HG02798 (cell line): Measurements from ENCODE around the gene TBC1D17.

Experiments used
- ATAC-seq: cut with Tn5 transposase; IDR thresholded peaks from one replicate; pipeline ENCODE4 v1.9.1; 2021; ENCODE audit warnings: mild to moderate bottlenecking; ENCODE audit not compliant: unreplicated experiment, poor library complexity

Gene TBC1D17

DNA sequence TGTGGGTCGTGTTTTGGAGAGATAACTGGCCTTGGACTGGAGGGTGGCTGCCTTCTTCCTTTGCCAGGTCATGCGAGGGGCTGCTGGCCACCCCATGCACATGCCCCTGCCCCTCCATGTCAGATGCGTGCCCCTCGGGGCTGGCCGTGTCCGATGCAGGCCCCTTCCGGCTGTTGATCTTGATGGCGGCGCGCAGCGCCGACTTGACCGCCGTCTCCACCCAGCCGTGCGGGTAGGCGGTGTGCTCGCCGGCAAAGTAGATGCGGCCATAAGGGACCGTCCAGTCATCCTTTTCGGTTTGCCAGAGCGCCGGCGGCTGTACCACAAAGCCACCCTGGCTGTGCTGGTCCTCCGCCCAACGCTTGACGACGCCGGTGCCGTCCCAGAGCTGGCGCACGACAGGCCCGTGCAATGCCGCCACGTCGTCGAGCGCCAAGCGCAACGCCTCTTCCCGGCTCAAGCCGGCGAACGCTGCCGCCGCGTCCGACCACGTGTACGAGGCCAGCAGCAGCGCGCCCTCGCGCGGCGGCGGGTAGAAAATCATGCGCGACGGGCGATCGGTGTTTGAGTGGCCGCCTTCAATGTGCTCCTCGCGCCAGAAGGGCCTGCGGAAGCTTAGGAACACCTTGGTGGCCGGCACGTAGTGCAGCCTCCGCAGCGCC, 12.3 kb downstream of the TBC1D17 start:
- ATAC-seq: peak; percentile 29

DNA sequence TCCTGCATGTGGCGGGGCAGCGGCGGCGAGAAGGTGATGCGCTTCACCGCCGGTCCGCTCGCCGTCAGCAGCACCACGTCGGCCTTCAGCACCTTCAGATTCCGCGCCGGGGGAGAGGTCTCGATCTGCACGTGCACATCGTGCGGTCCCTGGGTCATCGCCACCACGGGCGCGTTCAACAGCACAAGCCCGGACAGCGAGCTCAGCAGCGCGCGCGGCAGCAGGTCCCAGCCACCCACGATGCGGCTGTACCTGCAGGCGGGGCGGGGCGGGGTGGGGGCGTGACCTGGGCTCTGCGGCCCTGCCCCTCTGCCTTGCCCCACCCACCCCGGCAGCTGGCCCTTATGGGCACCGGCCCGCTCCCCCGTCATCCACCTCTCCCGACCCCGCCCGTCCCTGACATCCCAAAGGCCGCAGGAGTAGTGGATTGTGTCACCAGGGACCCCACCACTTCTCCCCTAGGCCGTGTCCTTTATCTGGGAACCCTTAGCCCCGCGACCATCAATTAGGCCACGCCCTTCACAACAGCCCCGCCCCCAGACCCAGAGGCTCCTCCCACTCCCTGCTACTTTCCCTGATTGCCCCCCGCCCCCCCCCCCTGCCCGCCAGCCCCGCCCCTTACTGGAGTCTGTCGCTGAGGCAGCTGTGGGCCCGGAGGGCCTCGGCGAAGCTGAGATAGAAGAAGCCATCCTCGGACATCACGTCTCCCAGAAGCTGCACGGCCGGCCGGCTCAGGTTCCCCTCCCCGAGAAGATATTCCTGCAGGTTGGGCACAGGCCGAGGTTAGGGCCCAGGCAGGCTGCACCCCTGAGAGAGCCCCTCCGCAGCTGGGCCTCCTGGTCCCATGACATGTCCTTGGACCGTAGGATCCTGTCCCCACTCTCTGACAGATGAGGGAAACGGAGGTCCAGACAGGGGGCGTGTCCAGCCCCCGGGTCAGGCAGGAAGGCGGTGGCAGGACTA, 13.1 kb downstream of the TBC1D17 start:
- peak; percentile 34 for ATAC-seq

DNA sequence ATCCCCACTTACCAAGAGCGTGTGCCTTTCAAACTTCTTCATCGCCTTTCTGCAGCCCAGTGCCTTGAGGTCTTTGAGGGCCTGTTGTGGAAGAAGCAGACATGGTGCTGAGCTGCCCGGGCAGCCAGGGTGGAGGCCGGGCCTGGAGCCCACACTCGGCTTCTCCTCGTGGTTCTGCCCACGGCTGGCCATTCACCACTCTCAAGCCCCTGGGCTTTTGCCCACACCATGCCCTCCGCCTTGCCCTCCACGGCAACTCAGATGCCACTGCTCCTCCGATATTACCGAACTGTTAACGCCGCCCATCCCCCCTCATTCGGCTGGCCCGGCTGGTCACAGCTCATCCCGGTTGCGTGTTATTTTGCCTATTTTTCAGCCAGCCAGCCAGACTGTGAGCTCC, 13.9 kb downstream of the TBC1D17 start:
- no peak for ATAC-seq

DNA sequence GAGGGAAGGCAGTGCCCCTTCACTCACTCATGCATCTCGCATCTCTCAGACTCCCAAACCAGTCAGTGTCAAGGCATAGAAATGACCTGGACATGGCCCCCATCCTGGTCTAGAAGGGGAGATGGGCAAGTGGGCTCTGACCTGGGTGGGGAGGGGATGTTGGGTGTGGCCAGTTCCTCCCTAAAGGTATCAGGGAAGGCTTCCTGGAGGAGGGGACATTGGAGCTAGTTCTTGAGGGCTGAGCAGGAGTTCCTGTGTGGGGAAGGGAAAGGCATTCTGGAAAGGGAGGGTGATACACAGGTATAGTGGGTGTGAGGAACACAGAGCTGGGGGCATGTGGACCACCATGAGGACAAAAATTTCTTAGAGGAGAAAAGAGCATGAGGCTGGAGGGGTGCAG, 15.2 kb downstream of the TBC1D17 start:
- ATAC-seq: no peak

DNA sequence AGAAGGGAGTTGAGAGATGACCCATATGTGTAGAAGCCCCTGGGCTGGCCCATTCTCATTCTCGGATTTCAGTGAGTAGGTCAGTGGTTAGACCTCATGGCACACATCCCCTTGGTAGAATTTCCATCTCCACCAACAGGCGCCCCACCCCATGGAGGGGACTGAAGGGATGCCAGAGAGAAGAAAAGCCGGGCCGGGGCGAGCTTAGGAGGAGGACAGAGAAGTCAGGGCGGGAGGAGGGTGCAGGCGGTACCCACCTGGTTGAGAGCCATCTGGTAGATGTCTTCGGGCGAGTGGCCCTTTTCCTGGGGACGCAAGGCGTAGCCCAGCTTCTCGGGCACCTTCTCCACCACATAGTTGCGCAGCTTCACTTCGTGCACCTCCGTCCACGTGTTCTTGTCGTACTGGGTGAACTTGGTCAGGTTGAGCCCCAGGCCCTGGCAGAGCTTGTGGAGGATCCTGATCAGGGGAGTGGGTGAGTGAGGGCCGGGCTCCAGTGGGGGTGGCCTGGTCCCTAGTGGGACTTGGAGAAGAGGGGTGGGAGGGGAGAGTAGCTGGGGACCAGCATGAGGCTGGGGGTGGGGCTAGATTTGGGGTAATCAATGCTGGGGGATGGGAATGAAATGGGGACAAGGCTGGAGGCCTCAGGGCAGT, 16.6 kb downstream of the TBC1D17 start:
- no peak for ATAC-seq

DNA sequence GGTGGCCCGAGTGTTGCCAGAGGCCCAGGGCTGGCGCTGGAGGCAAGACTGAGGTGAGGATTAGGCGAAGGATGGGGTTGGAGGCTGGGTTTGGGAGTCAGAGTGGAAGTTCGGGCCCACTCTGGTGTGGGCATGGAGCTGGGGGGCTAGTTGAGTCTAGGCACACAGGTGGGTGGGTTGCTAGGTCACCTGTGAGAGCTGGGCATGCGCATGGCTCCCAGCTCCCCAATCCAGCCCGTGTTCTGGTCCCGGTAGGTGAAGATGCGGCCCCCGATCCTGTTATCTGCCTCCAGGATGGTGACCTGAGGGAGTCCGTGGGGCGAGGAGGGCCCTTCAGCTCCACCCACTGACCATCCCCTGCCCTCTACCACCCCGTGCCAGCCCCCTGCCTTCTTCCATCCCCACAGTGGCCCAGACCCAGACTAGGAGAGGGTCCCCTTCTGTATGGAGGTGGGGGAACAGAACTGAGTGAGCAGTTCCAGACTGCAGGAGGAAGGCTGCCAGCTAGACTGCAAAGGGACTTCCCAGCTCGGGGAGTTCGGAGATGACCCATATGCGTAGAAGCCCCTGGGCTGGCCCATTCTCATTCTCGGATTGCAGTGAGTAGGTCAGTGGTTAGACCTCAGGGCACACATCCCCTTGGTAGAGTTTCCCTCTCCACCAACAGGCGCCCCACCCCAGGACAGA, 17.5 kb downstream of the TBC1D17 start:
- no peak for ATAC-seq

DNA sequence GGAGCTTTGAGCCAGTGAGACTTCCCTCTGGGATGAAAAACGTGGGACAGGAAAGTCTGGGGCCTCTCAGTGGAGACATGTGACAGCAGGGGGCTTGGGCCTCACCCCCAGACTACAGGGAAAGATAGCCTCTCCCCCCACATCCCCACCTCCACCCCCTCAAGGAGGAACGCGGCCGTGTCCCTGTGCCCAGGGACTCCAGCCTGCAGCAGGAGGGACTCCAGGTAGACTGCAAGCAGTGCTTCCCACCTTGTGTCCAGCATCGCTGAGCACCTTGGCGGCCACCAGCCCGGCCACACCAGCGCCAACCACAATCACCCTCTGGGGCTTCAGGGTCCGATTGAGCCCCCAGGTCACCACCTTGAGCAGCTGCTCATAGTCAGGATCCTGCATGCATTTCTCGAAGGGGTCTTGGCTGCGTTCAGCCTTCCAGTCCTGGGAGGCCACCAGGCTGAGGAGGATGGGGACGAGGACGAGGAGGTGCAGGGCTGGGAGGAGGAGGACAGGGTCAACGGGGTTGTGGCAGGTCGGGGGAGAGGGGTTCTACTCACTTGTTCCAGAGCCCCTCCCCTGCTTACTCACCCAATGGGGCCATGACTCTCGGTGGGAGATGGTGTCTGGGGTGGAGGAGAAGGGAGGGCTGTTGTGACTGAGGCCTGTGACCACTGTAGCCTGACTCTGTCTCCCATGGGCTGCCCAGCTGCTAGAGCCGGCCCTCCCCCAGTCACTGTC, 18.2 kb downstream of the TBC1D17 start:
- ATAC-seq: no peak

DNA sequence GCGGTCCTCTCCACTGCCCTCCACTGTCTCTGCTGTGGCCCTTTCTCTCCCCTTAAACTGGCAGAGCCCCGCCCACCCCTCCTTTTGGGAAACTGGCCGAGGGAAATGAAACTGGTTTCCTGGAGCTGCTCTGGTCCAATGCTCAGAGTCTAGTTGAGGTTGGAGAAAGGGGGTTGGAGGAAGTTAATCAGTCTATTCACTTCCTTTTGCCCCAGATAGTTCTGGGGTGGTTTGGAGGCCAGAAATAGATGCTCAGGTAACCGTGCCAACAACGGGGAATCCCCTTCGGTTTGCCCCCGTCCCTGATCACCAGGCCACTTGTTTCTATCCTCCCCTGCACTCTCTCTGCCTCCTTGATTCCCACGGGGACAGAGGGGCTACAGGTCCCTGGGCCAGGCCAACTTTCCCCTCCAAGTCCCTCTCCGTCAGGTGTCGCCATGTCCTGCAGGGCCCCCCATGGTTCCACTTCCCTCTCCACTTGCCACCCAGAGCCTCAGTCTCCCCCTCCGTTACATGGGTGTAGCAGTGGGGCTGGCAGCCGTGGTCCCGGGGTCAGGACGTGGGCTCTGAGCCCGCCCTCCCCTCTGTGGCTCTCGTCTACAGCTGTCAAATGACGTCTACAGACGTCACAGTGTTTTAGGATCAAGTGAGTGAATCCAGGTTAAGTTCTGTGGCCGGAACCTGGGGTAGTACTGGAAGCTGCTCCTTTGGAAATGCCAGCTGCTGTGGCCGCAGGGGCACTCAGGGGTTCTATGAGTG, 19.5 kb downstream of the TBC1D17 start, which contains the start of gene IL4I1:
IL4I1 (minus strand) TSS at position 25 of the 759 bp plus-strand sequence. CDS start 727 bp downstream, outside the sequence.
- peak; percentile 55 for ATAC-seq

DNA sequence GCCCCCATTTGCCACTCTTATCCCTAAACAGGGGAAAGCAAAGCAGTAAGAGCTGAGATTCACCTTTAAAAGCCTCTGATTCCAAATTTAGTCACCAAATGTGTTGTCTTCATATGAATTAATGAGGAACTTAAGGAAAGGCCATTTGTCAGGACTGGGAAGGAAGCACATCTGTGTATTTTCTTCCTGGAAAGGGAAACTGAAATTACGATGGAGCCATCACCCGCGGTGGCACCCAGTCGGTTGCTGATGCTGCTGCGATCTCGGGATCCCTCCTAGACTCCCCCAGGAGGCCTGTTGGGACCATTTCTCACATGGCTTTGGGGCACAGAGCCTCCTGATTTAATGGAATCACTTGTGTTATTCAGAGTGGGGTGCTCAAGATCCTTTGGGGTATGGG, 26.6 kb downstream of the TBC1D17 start:
- no peak for ATAC-seq

DNA sequence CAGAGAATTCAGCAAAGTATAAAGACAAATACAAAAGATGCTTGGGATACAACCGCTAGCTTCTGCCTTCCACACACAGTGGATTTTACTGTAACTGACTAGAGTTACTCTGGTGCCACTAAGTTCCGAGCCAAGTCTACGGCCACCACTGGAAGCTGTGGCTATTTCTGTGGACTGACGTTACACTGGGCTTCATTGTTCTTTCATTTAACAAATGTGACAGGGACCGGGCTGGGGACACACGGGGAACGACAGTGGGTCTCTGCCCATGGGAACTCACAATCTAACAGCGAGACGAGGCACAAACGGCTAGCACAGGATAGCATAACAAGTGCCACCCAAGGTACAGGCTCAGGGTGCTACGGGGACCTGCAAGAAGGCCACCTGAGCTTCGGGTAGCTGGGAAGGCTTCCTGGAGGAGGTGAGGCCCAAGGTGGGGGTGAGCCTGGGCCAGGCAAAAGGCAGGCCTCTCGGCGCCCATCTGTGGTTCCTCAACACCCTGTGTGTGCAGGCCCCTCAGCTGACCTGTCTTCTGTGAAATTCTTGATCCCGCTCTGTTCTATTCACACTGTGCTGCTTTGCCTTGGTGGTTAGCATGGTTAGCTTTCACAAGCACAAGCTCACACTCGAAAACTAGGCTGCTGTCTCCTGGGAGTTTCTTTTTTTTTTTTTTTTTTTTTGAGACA, 29.5 kb downstream of the TBC1D17 start:
- no peak for ATAC-seq

DNA sequence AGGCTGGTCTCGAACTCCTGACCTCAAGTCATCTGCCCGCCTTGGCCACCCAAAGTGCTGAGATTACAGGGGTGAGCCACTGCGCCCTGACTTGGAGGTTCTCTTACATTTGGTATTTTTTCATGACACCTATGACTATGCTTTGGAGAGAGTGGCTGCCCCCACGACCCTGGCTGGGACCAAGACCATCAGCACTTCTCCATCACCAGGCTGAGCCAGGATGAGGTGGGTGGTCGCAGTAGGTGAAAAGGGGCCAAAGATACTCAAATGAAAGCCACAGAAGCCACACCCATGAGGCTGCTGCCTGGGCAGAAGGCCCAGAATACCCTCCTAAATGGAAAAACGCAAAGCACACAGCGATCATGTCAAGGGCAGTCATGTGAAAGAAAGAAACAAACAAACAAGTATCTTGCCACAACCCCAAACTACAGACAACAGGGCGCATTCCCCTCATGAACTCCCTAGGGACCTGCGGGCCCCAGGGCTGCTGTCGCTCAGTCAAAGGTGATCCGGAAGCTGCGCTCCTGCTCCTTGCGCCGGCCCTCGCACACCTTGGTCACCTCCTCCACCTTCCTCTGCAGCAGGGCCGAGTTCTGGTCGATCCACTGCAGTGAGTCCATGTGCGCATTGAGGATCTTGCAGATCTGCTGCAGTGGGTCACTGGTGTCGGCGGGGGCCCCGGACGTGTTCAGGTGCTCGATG, 30.4 kb downstream of the TBC1D17 start:
- peak; percentile 41 for ATAC-seq

DNA sequence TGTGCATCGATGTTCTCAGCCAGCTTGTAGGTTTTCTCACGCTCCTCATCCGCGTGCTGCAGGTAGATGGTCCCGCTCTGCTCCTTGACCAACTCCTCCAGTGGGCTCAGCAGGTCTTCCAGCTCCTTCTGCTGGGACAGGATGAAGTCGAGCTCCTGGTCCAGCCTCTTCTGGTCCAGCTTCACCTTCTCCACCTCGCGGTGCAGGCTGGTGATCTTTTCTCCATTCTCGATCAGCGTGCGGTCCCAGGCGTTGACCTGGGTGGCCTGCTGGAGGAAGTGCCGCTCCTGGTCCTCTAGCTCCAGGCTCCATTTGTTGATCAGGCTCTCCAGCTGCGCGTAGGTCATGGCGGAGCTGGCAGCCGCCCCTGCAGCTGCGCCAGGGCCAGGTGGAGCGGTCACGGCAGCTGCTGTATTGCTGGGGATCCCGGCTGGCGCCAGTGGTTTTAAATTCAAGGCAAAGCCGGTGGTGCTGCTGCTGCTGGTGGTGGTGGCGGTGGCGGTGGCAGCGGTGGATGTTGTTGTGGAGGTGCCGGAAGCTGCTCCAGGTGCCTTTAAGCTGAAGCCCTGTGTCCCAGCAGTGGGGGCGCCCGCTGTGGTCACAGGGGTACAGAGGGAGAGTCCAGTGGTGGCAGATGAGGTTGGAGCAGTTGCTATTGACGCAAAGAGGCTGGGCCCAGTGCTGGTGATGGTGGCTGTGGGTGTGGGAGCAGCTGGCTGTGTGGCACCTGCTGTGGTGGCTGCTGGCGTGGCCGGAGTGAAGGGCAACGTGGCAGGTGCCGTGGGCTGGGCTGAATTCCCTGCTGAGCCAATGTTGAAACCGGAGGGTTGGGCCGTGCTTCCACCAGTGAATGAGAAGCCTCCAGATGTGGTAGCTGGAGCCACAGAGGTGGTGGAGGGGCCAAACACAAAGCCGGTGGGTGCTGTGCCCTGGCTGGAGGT, 31.2 kb downstream of the TBC1D17 start:
- ATAC-seq: no peak

DNA sequence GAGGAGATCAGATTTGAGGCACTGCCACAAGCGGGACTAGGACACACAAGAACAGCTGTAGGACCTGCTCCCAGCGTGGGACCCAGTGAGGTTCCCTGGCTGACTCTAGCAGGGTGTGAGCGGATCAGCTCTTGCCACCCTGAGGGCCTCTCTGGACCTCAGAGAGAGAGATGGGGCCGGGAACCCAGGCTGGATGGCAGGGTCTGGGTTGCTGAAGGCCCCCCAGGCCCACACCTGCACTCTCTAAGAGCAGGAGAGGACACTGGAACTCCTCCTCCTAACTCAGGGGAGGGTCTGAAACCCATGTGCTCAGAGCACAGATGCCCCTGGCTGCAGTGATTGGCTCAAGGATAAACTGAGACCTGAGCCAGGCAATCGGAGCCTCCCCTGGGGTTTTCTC, 32.7 kb downstream of the TBC1D17 start:
- no peak for ATAC-seq

DNA sequence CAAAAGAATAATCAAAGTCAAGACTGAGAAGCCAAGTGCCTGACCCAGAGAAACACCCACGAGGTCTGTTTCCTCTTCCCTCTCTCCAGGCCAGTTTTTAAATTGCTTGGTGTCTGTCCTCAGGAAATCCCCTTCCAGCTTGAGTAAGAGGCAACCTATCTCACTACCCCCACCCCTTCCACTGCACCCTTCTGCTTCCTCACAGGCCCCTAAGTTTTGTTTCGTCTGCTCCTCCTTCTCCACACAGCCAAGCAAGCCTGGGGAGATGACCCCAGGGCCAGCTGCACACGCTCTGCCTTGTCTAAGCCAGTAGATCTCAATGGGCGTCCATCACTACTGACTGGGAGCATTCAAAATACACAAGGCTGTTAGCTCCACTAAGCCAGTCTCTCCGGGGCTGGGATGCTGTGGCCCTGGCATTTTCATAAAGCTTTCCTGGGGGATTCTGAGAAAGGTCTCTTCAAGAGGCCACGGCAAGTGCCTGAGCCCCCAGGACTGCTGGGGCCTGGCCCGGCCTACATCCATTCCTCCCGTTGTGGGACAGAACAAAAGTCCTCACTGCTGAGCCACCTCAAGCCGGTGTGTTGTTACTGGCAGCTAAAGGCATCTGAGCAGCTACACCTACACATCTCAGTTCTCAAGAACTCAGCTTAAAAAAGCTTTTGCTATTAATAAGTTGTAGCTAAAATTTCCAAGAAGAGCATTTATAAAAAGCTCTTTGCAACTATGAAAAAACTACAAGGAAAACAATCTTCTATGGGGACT, 34.1 kb downstream of the TBC1D17 start:
- peak; percentile 41 for ATAC-seq

DNA sequence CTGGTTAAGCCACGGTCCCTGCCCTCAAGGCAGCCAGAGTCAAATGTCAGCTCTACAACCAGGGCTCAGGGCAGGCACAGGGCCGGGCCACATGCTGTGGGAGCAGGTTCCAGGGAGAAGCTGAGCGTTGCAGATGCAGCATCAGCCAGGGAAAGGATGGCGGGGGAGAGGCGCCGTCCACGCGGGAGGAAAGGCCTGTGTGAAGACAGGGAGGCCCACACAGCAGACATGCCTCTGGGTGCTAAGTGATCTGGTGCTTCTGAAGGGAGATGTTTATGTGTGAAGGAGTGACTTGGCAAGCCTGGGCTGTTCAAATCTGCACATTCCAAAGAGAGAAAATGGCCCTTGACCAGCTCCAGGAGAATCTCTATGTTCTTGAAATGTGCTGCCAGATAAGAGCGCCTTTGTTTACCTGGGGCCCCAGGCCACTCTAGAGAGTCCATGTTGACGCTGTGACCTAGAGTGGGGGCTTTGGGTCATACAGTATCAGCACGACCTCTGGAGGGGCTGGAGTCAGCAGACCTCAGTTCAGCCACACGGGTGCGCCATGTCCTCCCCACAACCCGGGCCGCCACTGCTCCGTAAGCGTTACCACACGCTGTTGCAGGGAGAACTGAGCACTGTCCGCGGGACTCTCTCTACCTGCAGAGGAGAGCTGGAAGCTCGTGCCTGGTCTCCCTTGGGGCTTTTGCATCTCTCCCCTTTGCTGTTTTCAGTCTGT, 35.6 kb downstream of the TBC1D17 start:
- ATAC-seq: no peak
